ENCODE results near the gene BPIFA1. TPM values are rescaled to one million over a fixed set of nuclear protein-coding genes. Genes with fewer than 3 reads are reported as not detected.

The BPIFA1 gene
- polyA plus RNA-seq, 4 donors, result not detected

- DNase-seq (ENCODE audit: low read depth in 4 of 4, low spot score in 2 of 4), result no peak
Observed at GRCh38 chr20:33277471-33278441, 42.0 kb downstream of the BPIFA1 start.

- no peak for DNase-seq (ENCODE audit: low read depth in 4 of 4, low spot score in 2 of 4)
Observed at GRCh38 chr20:33278700-33279099, 42.9 kb downstream of the BPIFA1 start.

GRCh38 chr20:33279261-33279910 lies 43.6 kb downstream of the BPIFA1 start:
- DNase-seq (ENCODE audit: low read depth in 4 of 4, low spot score in 2 of 4), result no peak

- no peak for DNase-seq (ENCODE audit: low read depth in 4 of 4, low spot score in 2 of 4)
Observed at GRCh38 chr20:33280000-33280680, 44.3 kb downstream of the BPIFA1 start.

- DNase-seq (ENCODE audit: low read depth in 4 of 4, low spot score in 2 of 4), result no peak
Observed at GRCh38 chr20:33280775-33281174, 45.0 kb downstream of the BPIFA1 start.

- DNase-seq (ENCODE audit: low read depth in 4 of 4, low spot score in 2 of 4), result no peak
Observed at GRCh38 chr20:33281550-33282146, 45.9 kb downstream of the BPIFA1 start.

- DNase-seq (ENCODE audit: low read depth in 4 of 4, low spot score in 2 of 4), result no peak
Observed at GRCh38 chr20:33282196-33282934, 46.6 kb downstream of the BPIFA1 start.

GRCh38 chr20:33282991-33283555 lies 47.3 kb downstream of the BPIFA1 start, which contains the start of gene BPIFB1:
BPIFB1 (plus strand) TSS chr20:33283214; CDS start chr20:33286074, 2,860 bp downstream.
- DNase-seq (ENCODE audit: low read depth in 4 of 4, low spot score in 2 of 4), result no peak

- DNase-seq (ENCODE audit: low read depth in 4 of 4, low spot score in 2 of 4), result no peak
Observed at GRCh38 chr20:33284284-33284683, 48.5 kb downstream of the BPIFA1 start.

GRCh38 chr20:33284937-33285336 lies 49.1 kb downstream of the BPIFA1 start:
- no peak for DNase-seq (ENCODE audit: low read depth in 4 of 4, low spot score in 2 of 4)

- DNase-seq (ENCODE audit: low read depth in 4 of 4, low spot score in 2 of 4), result no peak
Observed at GRCh38 chr20:33285861-33286495, 50.2 kb downstream of the BPIFA1 start.

GRCh38 chr20:33287884-33288283 lies 52.1 kb downstream of the BPIFA1 start:
- DNase-seq (ENCODE audit: low read depth in 4 of 4, low spot score in 2 of 4), result no peak

GRCh38 chr20:33290852-33291251 lies 55.1 kb downstream of the BPIFA1 start:
- DNase-seq (ENCODE audit: low read depth in 4 of 4, low spot score in 2 of 4), result no peak

GRCh38 chr20:33291416-33291815 lies 55.6 kb downstream of the BPIFA1 start:
- DNase-seq (ENCODE audit: low read depth in 4 of 4, low spot score in 2 of 4), result no peak

GRCh38 chr20:33291830-33292355 lies 56.1 kb downstream of the BPIFA1 start:
- no peak for DNase-seq (ENCODE audit: low read depth in 4 of 4, low spot score in 2 of 4)

Data from left renal cortex interstitium (tissue), 4 donors.